ENCODE measurements around the gene LYPD8.

Gene LYPD8

GRCh38 chr1:248757784-248758195 is 2.2 kb upstream of the LYPD8 start:
- DNase-seq (ENCODE audit: low read depth in 3 of 3): no peak

GRCh38 chr1:248756636-248757035 is 1.1 kb upstream of the LYPD8 start:
- DNase-seq (ENCODE audit: low read depth in 3 of 3): no peak

GRCh38 chr1:248756151-248756550 is 592 bp upstream of the LYPD8 start:
- no peak for DNase-seq (ENCODE audit: low read depth in 3 of 3)

GRCh38 chr1:248753708-248754280 is 1.8 kb downstream of the LYPD8 start:
- no peak for DNase-seq (ENCODE audit: low read depth in 3 of 3)

DNA sequence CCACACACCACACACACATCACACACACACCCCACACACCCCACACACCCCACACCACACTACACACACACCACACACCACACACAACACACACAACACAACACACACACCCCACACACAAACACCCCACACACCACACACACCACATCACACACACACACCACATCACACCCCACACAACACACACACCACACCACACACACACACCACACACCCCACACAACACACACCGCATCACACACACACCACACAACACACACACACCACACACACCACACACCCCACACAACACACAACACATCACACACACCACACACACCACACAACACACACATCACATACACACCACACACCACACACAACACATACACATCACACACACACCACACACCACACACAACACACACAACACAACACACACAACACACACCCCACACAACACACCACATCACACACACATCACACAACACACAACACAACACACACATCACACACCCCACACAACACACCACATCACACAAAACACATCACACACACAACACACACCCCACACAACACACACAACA is 2.4 kb downstream of the LYPD8 start:
- no peak for DNase-seq (ENCODE audit: low read depth in 3 of 3)

DNA sequence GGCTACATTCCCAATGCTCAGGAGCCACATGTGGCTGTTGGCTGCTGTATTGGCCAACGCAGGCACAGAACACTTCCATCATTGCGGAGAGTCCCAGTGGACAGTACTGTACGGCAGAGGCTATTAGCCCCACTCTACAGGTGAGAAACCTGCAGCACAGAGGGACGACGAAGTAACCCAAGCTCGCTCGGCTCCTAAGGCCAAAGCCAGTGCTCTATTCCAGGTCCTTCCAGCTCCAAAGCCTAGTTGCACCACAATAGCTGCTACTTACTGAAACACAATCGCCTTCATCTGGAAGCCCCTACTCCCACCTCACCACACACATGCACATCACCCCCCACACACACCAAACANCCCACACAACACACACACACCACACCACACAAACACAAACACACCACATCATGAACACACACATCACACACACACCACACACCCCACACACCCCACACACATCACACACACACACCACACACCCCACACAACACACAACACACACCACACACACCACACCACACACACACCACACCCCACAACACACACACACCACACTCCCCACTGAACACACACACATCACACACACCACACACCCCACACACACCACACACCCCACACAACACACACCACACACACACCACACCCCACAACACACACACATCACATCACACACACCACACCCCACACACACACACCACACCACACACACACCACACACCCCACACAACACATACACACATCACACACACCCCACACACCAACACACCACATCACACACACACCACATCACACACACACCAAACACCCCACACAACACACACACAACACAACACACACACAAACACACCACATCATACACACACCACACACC is 3.2 kb downstream of the LYPD8 start:
- DNase-seq (ENCODE audit: low read depth in 3 of 3): no peak

DNA sequence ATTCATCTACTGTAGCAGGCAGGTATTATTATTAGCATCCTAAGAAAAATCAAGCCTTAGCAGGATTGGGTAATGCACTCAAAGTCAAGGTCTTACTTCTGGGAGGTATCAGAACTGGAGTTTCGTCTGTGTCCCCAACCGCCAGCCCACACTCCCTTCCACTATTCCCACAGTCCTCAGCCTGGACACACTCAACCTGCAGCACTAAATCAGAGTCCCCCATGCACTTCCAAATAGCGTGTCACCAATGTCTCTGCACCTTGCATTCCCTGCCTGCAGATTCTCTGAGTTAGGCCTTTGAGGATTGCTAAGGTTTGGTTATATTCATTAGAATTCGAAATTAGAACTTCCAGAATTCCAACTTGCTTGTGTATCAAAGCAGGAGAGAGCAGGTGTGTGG is 3.9 kb downstream of the LYPD8 start:
- DNase-seq (ENCODE audit: low read depth in 3 of 3): no peak

- no peak for DNase-seq (ENCODE audit: low read depth in 3 of 3)
Observed at GRCh38 chr1:248751142-248751541, 4.4 kb downstream of the LYPD8 start.

- no peak for DNase-seq (ENCODE audit: low read depth in 3 of 3)
Observed at GRCh38 chr1:248750496-248750895, 5.1 kb downstream of the LYPD8 start.

- DNase-seq (ENCODE audit: low read depth in 3 of 3): no peak
Observed at GRCh38 chr1:248748211-248748610, 7.3 kb downstream of the LYPD8 start.

GRCh38 chr1:248740876-248741275 is 14.7 kb downstream of the LYPD8 start:
- no peak for DNase-seq (ENCODE audit: low read depth in 3 of 3)

DNA sequence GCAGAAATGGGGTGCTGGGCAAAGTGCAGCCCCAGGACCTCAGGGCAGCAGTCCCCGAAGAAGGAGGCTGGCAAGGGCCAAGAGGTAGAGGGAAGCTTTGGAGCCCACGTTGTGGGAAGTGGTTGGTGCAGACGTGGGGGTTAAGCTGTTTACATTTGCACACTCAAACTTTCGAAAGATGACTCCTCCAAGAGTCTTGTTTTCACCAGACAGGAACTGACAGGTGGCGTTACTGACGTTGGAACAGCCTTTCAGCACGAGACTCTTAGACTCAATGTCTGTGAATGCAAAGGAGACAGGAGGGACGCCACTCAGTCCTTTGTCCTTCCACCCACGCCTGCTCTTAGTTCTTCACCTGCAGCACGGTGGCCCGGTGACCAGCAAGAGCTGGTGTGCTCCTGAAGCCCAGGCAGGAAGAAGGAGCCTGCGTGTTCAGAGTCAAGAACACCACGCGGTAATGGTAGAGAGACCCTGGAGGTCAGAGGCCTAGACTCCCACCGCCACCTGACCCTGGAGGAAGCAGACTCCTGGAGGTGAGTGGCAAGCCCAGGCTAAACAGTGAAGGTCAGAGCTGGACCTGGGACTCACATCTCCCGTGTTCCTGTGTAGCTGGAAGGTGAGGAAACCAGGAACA is 15.9 kb downstream of the LYPD8 start:
- no peak for DNase-seq (ENCODE audit: low read depth in 3 of 3)

GRCh38 chr1:248737457-248737856 is 18.1 kb downstream of the LYPD8 start:
- DNase-seq (ENCODE audit: low read depth in 3 of 3): no peak

GRCh38 chr1:248736977-248737376 is 18.6 kb downstream of the LYPD8 start:
- no peak for DNase-seq (ENCODE audit: low read depth in 3 of 3)

GRCh38 chr1:248733566-248733965 is 22.0 kb downstream of the LYPD8 start:
- no peak for DNase-seq (ENCODE audit: low read depth in 3 of 3)

DNA sequence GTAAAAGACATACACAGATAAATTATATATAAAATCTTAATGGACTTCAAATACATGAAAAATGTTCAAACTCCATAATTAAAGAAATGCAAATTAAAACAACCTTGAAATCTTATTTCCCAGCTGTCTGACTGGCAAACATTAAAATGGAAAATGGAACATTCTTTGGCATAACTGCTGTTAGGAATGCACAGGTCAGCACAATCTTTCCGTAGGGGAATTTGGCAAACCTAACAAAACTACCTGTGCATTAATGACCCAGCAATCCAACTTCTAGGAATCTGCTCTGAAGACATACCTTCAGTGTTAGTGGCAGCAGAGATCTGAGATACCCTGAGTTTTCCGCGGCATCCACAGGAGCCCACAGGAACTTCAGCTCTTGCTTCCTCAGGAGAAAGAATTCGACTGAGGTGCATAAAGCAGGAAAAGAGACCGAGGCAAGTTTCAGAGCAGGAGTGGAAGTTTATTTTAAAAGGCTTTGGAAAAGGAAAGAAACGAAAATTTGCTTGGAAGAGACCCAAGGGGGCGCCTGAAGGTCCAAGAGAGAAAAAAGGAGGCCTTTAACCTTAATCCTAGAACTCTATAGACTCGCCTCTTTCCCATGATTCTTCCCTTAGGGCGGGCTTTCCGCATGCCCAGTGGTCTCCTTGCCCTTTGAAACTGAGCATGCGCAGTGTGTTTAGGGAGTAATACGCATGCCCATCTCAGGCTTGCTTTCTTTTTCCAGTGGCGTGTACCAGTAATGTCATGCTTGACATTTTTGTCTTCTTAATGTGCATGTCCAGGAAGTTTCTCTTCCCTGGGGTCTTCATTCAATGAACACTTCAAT is 24.8 kb downstream of the LYPD8 start:
- DNase-seq (ENCODE audit: low read depth in 3 of 3): no peak

DNA sequence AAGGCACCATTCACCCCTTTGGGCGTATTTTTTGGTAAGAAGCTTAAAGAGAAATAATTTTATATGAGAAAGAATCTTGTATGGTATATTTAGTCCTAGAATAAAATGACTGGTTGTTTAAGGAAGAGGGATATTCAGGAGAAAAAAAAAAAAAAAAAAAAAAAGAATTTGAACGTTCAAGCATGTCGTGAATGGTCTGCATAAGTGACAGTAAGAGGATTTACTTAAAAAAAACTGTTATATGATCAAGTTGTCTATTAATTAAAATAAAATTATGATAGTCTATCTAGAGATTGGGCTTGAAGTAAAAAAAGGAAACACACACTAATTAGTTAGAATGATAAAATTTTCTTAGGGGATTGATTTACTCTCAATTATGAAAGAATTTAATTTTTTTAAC is 41.3 kb downstream of the LYPD8 start:
- no peak for DNase-seq (ENCODE audit: low read depth in 3 of 3)

DNA sequence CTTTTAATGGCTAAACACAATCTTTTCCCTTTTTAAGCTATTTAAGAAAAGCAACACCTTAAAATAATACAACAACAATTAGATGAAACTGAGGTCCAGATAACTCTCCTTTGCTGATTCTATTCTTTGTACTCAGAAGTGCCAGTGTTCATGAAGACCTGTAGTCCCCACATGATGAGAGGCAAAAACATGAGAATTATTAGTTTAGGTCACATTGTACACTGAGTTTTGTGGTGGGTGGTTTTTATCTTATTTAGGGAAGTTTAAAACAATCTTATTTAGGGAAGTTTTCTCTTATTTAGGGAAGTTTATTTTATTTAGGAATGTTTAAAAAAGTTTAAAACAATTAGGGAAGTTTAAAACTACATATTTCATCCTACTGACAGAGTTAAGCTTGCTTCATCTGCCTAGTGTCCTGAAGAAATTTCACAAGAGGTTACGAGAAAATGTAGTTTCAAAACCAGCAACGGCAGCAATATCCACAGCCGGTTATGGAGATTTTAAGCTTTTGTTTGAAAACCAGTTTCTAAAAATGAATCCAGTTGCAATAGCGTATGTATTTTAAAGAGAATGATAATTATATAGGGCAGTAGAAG is 45.2 kb downstream of the LYPD8 start:
- no peak for DNase-seq (ENCODE audit: low read depth in 3 of 3)

- no peak for DNase-seq (ENCODE audit: low read depth in 3 of 3)
Observed at GRCh38 chr1:248704606-248705005, 51.0 kb downstream of the LYPD8 start.

- DNase-seq (ENCODE audit: low read depth in 3 of 3): no peak
Observed at GRCh38 chr1:248703674-248704073, 51.9 kb downstream of the LYPD8 start.

- DNase-seq (ENCODE audit: low read depth in 3 of 3): no peak
Observed at GRCh38 chr1:248702714-248703113, 52.8 kb downstream of the LYPD8 start, which contains the start of gene OR14I1. TSS of gene OR14I1 (minus strand) at chr1:248702766.

Data from stimulated activated CD4-positive, alpha-beta T cell treated with anti-CD3 and anti-CD28 coated beads, TNF-alpha, amount 100 ng/mL, for 24 hours (primary cell).